ENCODE data around the gene PCSK5.

Gene PCSK5

DNA sequence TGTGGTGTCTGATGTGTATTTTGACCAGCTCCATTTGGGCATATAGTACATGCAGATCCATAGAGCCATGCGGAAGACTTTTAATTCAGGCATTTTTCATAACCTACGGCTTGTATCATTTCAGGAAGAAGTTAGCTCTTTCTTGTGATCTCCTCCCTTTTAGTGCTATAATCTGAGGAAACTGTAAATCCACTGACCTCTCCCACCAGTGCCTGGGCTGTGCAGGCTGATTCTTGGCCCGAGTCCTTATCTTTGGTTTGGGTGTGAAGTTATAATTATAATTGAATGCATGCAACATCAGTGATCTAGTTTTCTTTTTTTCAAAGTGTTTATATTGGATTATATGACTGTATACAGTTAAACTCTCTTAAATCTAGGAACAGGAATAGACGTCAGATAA is 247.9 kb downstream of the PCSK5 start:
- DNase-seq (ENCODE audit: low read depth): no peak

DNA sequence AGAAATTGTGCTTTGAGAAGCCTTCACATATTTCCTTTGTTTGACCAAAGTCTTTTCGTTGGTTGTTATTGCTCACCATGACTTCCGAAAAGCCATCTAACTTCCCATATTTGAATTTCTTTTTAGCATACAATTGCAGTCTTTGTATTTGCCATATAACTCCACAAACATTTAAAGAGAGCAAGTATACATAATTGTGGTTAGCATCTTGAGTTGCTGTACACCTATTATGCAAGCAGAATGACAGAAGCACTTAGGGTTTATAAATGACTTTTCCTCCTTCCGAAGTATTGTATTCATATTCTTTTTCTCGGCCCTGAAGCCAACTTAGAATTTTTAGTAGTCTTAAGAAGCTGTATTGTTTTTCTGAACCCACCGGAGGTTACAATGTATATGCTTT is 253.4 kb downstream of the PCSK5 start:
- DNase-seq (ENCODE audit: low read depth): no peak

DNA sequence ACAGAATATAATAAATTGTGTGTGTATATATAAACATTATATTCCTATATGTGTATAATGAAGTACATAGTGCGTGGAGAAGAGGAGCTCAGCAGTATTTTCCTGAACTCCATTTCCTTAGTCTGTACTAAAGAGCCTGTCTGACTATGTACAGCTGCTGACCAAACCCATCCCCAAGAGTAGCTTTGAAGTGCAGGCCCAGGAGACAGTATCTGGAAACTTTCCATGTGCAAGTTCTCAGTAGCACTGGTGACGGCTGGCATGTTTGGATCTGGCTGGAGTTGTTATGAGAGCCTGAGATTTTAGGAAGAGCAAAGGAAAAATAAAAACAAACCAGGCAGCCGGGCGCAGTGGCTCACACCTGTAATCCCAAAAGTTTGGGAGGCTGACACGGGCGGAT is 259.5 kb downstream of the PCSK5 start:
- no peak for DNase-seq (ENCODE audit: low read depth)

- no peak for DNase-seq (ENCODE audit: low read depth)
These were observed 260.8 kb downstream of the PCSK5 start for GRCh38 chr9:76151267-76151666.

DNA sequence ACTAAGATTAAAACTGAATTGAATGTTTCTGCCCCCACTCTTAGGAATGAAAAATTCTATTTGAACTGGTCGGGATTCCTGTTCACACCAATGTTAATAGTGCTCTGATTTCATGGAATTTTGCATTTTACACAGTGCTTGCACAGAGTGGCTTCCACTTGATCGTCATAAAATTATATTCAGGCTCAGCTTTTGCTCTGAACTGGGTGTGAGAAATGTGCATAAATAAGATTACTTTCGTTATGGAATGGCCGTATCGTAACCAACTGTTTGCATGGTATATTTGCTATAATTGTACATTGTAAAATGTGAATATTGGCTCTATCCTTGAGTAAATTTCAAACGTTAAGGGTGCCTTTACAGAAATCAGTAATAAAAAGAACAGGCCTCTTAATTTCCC is 262.9 kb downstream of the PCSK5 start:
- DNase-seq (ENCODE audit: low read depth): no peak

- no peak for DNase-seq (ENCODE audit: low read depth)
These were observed 263.6 kb downstream of the PCSK5 start for GRCh38 chr9:76153902-76154629.

DNA sequence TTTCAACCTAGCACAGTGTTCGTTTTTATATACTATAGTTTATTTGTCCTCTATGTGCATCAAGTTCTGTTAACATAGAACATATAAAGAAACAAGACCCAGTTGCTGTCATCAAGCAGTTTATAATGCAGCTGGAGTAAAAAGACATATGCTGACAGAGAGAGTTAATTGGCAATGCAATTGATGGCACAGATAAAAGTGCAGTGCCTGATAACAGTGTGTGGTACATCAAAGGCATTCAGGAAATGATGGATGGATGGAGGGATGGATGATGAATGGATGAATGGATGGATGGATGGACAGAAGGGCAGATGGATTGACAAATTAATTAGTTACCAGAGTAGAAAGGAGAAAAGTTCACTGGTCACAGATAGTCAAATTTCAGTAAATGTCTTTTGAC is 264.9 kb downstream of the PCSK5 start:
- no peak for DNase-seq (ENCODE audit: low read depth)

DNA sequence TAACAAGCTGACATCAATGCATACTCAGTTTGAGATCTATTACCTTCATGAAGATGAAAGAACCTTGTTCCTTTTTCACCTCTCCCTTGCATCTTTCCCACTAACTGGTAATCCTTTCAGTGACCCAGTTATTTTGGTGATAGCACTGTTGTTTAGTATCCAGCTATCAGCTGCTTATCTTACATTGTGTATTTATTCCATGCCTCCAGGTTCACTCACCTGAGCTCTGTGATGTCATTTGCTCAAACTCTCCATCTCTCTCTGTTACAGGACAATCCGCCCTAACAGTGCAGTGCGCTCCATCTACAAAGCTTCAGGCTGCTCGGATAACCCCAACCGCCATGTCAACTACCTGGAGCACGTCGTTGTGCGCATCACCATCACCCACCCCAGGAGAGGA is 268.2 kb downstream of the PCSK5 start:
- DNase-seq (ENCODE audit: low read depth): no peak

DNA sequence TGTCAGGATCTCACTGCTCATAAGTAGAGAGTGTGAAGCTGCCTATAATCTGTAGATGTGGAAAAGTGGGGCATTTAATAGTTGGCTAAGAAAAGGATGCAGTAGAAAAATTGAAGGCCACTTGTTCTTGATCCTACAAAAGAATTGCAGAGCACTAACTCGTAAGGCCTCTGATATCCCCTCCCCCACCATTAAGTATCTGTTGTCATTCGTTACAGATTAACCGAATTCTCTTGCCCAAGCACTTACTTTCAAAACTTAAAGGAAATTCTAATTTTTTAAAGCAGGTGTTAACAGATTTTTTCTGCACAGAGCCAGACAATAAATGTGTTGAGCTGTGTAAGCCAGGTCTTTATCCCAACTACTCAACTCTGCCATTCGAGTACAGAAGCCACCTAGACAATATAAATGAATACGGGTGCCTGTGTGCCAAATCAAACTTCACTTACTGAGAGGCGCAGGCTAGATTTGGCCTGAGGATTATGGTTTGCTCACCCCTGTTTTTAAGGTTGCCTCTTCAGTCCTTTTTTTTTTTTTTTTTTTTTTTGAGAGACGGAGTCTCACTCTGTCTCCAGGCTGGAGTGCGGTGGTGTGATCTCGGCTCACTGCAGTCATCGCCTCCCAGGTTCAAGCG is 268.9 kb downstream of the PCSK5 start:
- DNase-seq (ENCODE audit: low read depth): no peak

GRCh38 chr9:76161106-76161505 is 270.6 kb downstream of the PCSK5 start:
- DNase-seq (ENCODE audit: low read depth): no peak

- DNase-seq (ENCODE audit: low read depth): no peak
These were observed 271.1 kb downstream of the PCSK5 start for GRCh38 chr9:76161541-76161940.

GRCh38 chr9:76162086-76162730 is 271.7 kb downstream of the PCSK5 start:
- DNase-seq (ENCODE audit: low read depth): no peak

DNA sequence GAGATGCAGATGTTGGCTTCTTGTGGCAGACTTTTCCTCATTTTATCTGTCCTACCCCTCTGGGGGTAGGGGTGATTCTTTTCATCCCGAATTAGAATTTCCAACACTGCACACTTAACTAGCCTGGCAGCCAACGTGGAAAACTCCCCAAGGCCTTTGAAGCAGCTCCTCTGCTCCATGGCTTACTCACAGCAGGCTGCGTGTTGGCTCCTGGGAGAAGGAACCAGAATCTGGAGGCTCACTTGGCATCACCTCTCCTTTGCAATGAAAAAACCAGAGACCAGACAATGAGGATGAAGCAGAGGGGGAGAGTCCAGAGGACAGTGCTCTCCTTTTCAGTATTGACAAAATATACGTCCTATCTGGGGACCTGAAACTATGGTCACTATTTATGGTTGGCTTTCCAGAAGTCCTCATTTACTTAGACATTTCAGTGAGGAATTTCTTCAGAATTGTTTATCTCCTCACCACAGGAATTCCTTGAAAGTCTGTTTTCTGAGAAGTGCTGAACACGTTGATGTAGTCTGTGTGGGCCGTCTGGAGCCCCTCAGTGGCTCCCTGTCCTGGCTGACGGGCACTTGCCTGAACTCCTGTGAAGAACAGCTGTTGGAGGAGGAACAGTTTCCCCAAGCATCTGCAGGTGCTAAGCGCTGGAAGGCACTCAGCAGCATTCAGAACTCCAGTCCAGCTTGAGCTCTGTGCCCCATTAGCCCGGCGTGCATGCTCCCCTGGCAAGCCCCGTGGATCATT is 272.5 kb downstream of the PCSK5 start:
- DNase-seq (ENCODE audit: low read depth): no peak

GRCh38 chr9:76166526-76166925 is 276.1 kb downstream of the PCSK5 start:
- no peak for DNase-seq (ENCODE audit: low read depth)

- DNase-seq (ENCODE audit: low read depth): no peak
These were observed 285.7 kb downstream of the PCSK5 start for GRCh38 chr9:76176171-76176570.

GRCh38 chr9:76177931-76178330 is 287.5 kb downstream of the PCSK5 start:
- no peak for DNase-seq (ENCODE audit: low read depth)

- DNase-seq (ENCODE audit: low read depth): no peak
These were observed 290.1 kb downstream of the PCSK5 start for GRCh38 chr9:76180541-76180940.

DNA sequence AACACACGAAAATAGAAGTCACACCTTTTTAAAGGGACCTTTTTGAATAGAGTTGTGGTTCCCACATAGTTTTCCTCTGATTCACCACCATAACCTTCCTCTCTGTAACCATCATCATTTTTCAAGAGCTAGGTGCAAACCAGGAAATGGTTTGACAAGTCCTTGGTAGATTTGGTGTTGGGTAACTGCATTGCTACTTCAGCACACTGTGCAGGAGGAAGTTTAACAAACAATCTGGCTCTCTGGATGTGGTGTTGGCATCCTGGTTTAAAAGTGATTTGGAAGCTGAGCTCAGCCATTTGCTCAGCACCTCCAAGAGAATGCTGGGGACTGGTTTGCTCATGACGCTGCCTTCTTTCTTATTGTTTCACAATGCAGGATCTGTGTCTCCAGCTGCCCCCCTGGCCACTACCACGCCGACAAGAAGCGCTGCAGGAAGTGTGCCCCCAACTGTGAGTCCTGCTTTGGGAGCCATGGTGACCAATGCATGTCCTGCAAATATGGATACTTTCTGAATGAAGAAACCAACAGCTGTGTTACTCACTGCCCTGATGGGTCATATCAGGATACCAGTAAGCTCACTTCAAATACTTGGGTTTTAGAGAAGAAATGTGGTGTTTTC is 290.7 kb downstream of the PCSK5 start:
- DNase-seq (ENCODE audit: low read depth): no peak

GRCh38 chr9:76181781-76182180 is 291.3 kb downstream of the PCSK5 start:
- no peak for DNase-seq (ENCODE audit: low read depth)

DNA sequence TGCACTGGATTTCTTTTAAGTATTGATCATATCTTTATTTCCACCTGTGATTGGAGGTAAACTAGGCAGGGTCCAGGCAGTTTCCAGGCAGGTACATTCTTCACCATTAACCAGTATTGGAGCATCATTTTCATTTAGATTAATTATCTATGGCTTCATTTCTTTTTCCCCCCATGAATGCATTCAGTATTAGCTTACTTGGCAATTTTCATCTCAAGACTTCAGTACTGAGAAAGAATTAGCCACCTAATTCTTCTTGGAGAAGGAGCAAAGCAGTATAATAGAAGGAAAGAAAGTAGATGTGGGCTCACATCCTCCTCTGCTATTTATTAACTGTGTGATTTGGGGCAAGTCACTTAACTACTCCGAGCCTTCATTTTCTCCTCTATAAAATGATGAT is 295.0 kb downstream of the PCSK5 start:
- DNase-seq (ENCODE audit: low read depth): no peak

DNA sequence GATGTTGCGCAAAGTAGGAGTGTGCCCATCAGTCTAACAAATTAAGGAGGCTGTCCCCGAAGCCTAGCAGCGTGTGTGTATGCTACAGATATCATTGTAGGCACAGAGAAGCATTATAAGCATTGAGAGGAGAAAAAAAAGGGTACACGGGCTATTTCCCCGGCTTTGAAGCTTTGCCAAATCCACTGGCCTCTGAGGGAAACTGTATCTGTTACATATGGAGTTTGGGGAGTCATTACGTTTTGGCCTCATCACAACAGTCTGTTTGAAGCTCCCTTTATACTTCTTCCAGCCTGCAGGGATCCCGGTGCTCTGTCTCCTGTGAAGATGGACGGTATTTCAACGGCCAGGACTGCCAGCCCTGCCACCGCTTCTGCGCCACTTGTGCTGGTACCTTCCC is 297.8 kb downstream of the PCSK5 start:
- no peak for DNase-seq (ENCODE audit: low read depth)

DNA sequence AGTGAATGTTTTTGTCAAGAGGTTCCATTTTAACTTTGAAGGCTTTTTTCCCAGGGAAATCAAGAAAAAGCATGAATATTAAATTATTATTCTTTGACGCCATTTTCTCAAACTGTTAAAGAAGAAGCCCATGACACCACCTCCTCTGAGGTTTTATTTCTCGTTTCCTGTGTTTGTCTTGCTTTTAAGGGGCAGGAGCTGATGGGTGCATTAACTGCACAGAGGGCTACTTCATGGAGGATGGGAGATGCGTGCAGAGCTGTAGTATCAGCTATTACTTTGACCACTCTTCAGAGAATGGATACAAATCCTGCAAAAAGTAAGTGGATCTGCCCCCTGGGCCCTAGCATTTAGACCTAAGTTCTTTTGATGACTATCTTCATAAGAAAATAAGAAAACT is 298.4 kb downstream of the PCSK5 start:
- DNase-seq (ENCODE audit: low read depth): no peak
